ENCODE results near the gene TNFRSF25. TPM values are rescaled to one million over a fixed set of nuclear protein-coding genes. Genes with fewer than 3 reads are reported as not detected.

The TNFRSF25 gene
- total RNA-seq, 4 donors from 2014 or later = 53.7 to 168 (median 75.7) TPM

GRCh38 chr1:6467224-6467623, 1.3 kb upstream of the TNFRSF25 start:
- no peak overlapping the region for H3K4me3 ChIP-seq (ENCODE audit: low read depth, poor library complexity, severe bottlenecking)
- WGBS, 2 donors = 90 to 95% methylated on average over 12 of the region's 12 CpGs
- intact Hi-C loops (cut with DNase I; ENCODE audit: low total_unique reads) = no loop called here
- DNase-seq (ENCODE audit: low spot score in 2 of 2) = no peak
- TF ChIP-seq POLR2A (IDR thresholded peaks at IDR 0.05) (no peak), CTCF (IDR thresholded peaks at IDR 0.05) (no peak)

- TF ChIP-seq CTCF (IDR thresholded peaks at IDR 0.05) = no peak
- TF ChIP-seq POLR2A (IDR thresholded peaks at IDR 0.05) = no peak
- H3K4me3 ChIP-seq (ENCODE audit: low read depth, poor library complexity, severe bottlenecking) = no peak overlapping the region
- intact Hi-C loops (cut with DNase I; ENCODE audit: low total_unique reads) = no loop called here
- 86 to 96% methylated on average over 5 of the region's 5 CpGs for WGBS, 2 donors
- DNase-seq (ENCODE audit: low spot score in 2 of 2) = no peak
These were observed 778 bp upstream of the TNFRSF25 start for GRCh38 chr1:6466751-6467150.

DNA sequence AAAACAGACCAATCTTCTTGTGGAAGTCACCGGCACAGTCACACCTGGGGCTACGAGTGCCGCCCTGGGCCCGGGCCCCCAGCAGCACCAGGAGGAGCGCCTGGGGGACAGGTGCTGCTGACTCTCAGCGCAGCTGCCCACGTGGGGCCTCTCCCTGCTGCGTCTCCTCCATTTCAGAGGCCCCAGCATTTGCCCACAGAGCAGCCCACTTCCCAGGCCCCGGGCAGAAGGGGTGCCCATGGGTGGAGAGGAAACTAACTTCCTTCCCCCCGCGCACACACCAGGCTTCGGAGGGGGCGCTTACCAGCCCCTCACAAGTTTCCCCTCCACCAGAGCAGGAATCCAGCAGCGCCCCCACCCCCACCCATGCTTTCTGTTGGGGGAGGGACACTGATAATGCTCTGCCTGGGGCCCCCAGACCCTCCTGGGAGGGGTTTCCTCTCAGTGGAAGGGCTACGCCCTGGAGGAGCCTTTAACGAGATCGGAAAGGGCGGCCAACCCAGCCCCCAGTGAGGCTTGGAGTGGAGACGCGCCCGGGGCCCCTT, 440 bp downstream of the TNFRSF25 start:
- intact Hi-C loops (cut with DNase I; ENCODE audit: low total_unique reads) = no loop called here
- no peak for DNase-seq (ENCODE audit: low spot score in 2 of 2)
- no peak for TF ChIP-seq CTCF (IDR thresholded peaks at IDR 0.05)
- no peak for TF ChIP-seq POLR2A (IDR thresholded peaks at IDR 0.05)
- WGBS, 2 donors = 76 to 78% methylated on average over 17 to 20 of the region's 21 CpGs
- no peak overlapping the region for H3K4me3 ChIP-seq (ENCODE audit: low read depth, poor library complexity, severe bottlenecking)

DNA sequence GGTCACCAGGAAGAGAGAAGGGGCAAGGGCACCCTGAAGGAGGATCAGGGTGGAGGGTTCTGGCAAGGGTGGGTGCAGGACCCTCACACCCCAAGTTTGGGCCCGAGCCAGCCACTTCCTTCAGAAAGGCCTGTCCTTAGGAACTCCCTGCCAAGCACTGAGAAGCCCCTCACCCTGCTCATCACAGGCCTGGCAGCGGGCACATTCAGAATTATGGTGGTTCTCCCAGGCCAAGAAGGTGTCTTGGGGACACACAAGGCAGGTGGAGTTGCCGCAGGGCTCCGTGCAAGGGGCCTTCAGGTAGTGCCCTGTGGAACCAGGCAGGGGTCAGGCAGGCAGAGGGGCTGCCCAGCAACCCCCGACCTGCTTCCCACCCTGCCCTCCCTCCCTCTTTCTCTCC, 1.1 kb downstream of the TNFRSF25 start:
- no peak for DNase-seq (ENCODE audit: low spot score in 2 of 2)
- WGBS, 2 donors = 87 to 89% methylated on average over 5 of the region's 5 CpGs
- no peak for TF ChIP-seq POLR2A (IDR thresholded peaks at IDR 0.05)
- TF ChIP-seq CTCF (IDR thresholded peaks at IDR 0.05) = no peak
- no peak overlapping the region for H3K4me3 ChIP-seq (ENCODE audit: low read depth, poor library complexity, severe bottlenecking)
- intact Hi-C loops (cut with DNase I; ENCODE audit: low total_unique reads) = no loop called here

GRCh38 chr1:6464514-6464836, 1.5 kb downstream of the TNFRSF25 start:
- TF ChIP-seq POLR2A (IDR thresholded peaks at IDR 0.05) (no peak), CTCF (IDR thresholded peaks at IDR 0.05) (no peak)
- DNase-seq (ENCODE audit: low spot score in 2 of 2) = no peak
- 77 to 80% methylated on average over 6 to 7 of the region's 7 CpGs for WGBS, 2 donors
- no peak overlapping the region for H3K4me3 ChIP-seq (ENCODE audit: low read depth, poor library complexity, severe bottlenecking)
- intact Hi-C loops (cut with DNase I; ENCODE audit: low total_unique reads) = no loop called here

- TF ChIP-seq CTCF (IDR thresholded peaks at IDR 0.05) (no peak), POLR2A (IDR thresholded peaks at IDR 0.05) (no peak)
These were observed 2.9 kb downstream of the TNFRSF25 start for GRCh38 chr1:6463120-6463412.

More at GRCh38 chr1:6463120-6463412, 2.9 kb downstream of the TNFRSF25 start:
- DNase-seq (ENCODE audit: low spot score in 2 of 2) = no peak
- intact Hi-C loops (cut with DNase I; ENCODE audit: low total_unique reads) = no loop called here
- 50 to 82% methylated on average over 1 of the region's 1 CpG for WGBS, 2 donors
- no peak overlapping the region for H3K4me3 ChIP-seq (ENCODE audit: low read depth, poor library complexity, severe bottlenecking)
